Stimulated activated CD4-positive, alpha-beta T cell treated with anti-CD3 and anti-CD28 coated beads, Interleukin-12 subunit alpha, Interleukin-12 subunit beta, amount 100 ng/mL, for 4 hours (primary cell): Measurements from ENCODE around the gene EEF1AKMT2.
A peak's percentile ranks its signal among the peaks of the same experiment; 100 is the strongest.

Experiments
- DNase-seq: peaks from one replicate; pipeline ENCODE4 v3.0.0-alpha.2; 2020

Gene EEF1AKMT2

DNA sequence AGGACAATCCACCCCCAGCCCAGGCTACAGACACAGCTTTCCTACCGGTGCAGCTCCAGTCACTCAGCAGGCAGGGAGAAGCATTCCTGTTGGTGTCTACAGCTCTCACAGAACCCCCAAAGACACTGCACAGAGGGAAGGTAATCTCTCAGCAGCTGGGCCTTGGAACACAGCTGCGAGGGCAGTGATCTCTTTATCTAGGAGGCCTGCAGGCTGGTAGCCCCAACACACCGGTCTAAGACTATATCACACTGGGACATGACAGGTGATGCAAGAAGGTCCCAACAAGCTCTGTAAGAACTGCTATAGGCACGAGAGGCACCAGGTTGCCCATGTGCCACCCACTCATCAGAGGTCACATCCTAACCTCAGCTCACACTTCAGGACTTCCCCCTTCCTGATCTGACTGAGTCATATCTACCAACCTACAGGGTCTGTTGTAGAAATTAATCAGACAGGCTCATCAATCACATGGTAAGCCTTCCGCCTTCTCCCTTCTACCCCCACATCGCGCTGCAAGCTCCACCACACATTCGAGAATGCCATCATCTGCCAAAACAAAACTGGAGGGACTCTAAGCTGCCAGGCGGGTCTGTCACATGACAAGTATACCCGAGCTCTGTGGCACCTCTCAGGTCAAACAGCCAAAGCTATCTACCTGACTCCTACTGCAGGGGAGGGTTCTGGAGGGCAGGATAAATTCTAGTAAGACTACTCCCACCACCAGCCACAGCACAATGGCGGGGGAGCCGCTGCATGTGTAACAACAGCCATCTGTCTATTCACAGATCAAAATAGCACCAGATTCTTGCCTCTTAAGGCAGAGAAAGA, 73.6 kb downstream of the EEF1AKMT2 start:
- peak; percentile 64 for DNase-seq

DNA sequence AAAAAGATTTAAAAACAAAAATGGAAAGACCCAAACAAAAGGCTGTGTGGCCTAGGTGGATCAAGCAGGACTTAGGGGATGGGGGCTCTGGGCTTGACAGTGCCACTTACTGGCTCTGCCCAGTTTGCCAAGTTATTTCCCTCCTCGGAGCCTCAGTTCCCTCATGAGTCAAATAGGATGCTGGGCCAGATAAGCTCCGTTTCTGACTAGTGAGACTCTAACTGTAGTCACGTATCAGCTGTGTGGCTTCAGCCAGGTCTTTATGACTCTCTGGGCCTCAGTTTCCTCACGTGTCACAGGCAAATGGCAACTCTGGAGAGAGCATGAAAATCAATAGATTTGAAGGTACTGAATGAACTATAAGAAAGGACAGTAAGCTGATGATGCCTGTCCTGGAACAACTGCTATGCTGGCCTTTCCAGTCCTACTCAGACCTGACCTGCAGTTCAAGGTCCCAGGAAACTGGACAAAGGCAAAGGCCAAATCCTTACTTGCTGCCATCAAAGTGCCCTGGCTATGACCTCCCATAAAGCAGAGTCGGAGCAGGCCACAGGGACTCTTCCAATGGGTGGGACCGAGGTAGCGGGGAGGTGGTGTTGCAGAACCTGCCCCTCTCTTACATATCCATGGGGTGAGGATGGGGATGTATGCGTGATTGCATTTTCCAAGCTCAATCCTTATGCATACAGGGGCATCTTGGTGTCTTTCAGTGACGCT, 74.5 kb downstream of the EEF1AKMT2 start:
- DNase-seq: no peak

DNA sequence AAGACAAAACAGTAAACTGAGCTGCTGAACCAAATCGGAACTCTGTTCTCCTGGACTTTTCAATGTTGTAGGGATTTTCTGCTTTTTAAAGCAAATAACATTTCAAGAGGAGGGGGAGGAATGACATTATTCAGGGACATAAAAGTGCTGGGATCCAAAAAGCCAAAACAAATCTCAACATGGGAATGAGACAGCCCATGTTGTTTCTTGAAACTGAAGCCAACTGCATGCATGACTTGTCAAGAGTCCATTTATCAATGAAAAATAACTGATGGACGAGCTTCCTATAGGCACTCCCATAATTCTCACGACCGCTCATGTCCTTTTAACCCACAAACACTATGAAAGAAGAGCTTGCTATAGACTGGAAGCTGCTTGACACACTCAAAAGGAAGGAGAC, 75.3 kb downstream of the EEF1AKMT2 start:
- DNase-seq: no peak

- DNase-seq: no peak
Measured at GRCh38 chr10:124715439-124715838, 76.2 kb downstream of the EEF1AKMT2 start.

DNA sequence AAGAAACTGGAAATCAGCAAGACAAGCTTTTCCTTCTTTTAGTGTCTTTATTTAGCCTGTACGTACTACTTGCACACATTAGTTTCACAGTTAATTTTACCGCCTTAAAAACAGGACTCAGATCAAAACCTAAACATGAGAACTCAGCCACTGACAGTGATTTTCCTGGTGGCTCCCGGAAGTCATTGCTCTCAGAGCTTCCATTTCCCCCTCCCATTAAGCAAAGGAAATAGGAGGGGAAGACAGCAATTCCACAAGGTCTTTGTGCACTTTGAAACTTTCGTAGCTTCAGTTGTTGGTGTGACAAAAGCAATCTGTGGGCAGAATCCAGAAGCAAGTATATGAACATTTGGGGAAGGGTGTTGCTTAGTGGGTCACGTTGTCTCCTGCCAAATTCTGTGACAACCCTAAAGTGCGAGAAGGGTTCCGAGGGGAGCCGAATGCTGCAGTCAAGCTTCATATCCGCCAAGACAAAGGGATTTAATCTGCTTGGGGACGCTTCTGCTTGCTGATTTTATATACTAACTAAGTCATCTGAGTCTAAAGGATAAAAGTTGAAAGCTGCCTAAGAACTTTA, 77.9 kb downstream of the EEF1AKMT2 start:
- DNase-seq: no peak

DNA sequence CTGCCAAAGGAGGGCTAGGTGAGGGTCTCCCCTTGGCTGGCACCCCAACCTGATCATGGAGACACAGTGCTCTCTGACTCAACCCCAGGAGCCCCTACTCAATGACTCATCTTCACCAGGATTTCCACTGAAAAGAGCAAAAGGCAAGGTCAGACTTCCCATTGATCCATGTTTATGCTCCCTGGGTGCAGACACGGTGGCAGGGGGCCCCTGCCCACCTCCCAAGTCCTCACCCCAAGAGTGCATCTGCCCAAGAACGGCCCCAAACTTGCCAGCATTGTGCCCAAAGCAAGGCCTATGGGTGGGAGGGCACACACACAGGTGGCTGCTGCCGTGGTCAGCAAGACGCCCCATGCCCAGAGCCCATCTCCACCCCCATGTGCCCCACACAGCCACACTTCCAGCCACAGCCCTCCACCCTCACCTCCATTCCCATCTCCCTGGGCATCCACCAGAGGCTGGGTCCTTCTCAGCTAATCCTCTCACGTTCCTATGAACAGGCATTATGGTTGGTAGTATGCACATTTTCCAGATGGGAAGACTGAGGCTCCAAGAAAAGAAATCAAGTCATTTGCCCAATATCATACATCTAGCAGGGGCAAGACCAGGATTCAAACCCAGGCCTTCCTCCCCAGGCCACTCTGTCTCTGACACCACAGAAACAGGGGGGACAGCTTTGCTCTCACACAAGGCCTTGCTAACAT, 78.8 kb downstream of the EEF1AKMT2 start:
- no peak for DNase-seq

- DNase-seq: no peak
Measured at GRCh38 chr10:124711145-124711544, 80.5 kb downstream of the EEF1AKMT2 start.

DNA sequence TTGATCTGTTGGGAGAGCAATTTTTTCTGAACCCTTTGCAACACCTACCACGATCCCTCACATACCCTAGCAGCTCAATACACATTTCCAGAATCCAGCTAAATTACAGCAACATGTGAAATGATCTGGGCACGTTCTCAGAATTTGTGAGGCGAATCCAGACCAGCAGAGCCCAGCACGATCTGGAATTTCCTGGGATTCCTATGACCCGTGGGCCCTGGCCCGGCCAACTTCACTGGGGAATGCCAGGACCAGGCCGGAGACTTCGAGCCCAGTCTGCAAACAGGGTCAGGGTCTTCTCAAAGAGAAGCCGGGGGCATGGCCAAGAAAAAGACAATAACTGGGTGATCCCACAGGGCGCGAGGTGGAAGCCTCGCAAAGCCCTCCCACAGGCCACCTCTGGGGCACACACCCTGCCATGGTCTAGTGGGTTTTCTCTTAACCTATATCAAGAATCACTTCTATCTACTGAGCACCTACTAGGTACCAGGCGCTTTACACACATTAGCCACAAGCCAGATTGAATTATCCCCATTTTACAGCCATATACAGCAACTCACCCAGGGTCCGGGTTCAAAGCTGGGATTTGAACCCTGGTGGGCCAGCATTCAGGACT, 81.3 kb downstream of the EEF1AKMT2 start:
- DNase-seq: no peak

DNA sequence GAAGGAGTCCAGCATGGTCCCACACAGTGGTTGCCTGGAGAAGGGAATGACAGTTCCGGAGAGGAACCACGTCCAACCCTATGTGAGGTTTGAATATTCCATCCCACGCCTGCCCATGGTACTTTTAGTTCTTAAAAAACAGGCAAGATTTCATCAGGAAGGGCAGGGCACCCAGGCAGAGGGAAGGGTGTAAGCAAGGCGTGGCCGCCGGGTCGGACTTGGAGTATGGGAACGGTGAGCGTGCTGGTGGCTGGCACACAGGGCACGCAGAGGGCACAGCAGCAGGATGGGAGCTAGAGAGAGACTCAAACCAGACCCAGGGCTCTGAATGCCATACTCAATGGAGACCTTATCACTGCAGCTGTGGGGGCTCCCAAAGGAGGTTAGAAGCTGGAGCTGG, 81.8 kb downstream of the EEF1AKMT2 start:
- DNase-seq: no peak

DNA sequence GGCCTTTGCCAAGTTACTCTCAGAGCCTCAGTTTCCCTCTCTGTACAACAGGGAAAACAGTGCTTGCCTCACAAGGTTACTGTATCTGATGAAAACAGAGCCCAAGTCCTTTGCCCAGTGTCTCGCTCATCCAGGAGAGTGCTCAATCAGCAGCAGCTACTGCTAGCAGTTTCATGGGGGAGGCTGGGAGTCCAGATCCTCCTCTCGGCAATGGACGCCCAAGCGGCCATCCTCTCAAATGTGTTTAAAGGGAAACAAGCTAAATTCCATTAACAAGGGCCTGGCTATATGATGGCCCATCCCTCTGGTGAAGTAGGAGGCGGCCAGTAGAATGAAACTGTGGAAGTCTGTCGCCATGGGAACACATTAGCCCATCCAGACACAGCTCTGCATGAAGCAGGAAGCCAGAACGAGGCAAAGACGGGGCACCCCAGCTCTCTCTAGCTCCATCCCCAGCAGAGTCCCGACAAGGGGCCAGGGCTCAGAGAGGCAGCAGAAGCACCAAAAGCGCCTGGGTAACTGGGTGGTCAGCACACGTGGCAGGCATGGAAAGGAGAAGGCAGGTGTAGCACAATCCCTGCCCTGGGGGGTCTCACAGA, 82.7 kb downstream of the EEF1AKMT2 start:
- no peak for DNase-seq

DNA sequence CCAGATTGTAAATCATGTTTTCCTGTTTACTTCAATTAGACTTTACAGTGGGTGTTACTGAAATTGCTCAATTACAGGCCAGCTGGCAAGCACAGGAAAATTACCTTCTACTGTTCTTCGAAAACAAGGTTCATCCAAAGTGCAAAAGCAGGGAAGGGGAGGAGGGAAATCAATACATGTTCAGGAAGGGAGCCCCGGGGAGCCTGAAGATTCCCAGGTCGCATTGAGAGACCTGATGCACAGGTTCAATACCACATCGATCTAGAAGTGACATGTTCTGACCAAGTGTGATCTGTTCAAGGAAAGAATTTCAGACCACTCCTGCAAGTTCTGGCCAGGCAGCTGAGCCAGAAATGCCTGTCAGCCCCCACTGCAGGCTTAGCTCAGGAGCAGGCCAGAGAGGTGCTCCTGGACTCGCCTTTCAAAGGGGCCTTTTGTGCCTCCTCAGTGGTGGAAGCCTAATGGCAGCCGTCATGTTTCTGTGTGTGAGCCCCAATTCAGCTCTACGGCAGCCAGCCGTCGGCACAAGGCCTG, 83.4 kb downstream of the EEF1AKMT2 start:
- DNase-seq: no peak
